Adrenal gland (tissue), 12 donors: ENCODE measurements around the gene LHPP. TPM values are rescaled to one million over a fixed set of nuclear protein-coding genes. Genes with fewer than 3 reads are reported as not detected.

ENCODE experiments used
- DNase-seq, 7 donors: peaks; one replicate each; pipeline ENCODE4 v3.0.0-alpha.2; 2019 to 2020
- H3K27ac ChIP-seq, 5 donors: fragments of 200-600 bp; sonication (generic) in 4 of 5; 1 replicate in 3 of 5; 2 replicates in 2 of 5; pipeline versions ENCODE4 v1.5.1 to v1.8.0; 2016 to 2020; ENCODE audit warnings: mild to moderate bottlenecking in 1 of 5
- H3K27me3 ChIP-seq: fragments of 200-600 bp; 2 replicates; pipeline ENCODE4 v1.8.0; 2021
- H3K36me3 ChIP-seq, 2 donors: fragments of 200-600 bp; replicated peaks in 1 of 2; 1 replicate in 1 of 2; 2 replicates in 1 of 2; pipeline versions ENCODE4 v1.5.1 to v1.8.0; 2018 to 2022
- H3K4me1 ChIP-seq, 2 donors: fragments of 200-600 bp; replicated peaks in 1 of 2; 1 replicate in 1 of 2; 2 replicates in 1 of 2; pipeline versions ENCODE4 v1.5.1 to v1.8.0; 2018 to 2021
- H3K4me3 ChIP-seq, 4 donors: fragments of 200-600 bp; sonication (generic) in 3 of 4; one replicate each; pipeline ENCODE4 v1.5.1; 2016 to 2018
- H3K9me3 ChIP-seq, 3 donors: fragments of 200-600 bp; sonication (generic) in 1 of 3; replicated peaks in 1 of 3; 1 replicate in 2 of 3; 2 replicates in 1 of 3; pipeline versions ENCODE4 v1.5.1 to v1.8.0; 2016 to 2021
- POLR2A ChIP-seq, 2 donors: fragments of 450-650 bp; IDR thresholded peaks; one replicate each; pipeline ENCODE4 v1.6.1; 2017; ENCODE audit warnings: antibody characterized with exemption in 2 of 2, mild to moderate bottlenecking in 2 of 2, moderate library complexity in 1 of 2
- WGBS, 4 donors: extraction: QIAGEN DNeasy Blood & Tissue Kit in 2 of 4; methylation state at CpG; one replicate each; pipeline versions ENCODE4 v1.1.5 to v1.1.7; 2013 to 2017; 5-methylcytosine and 5-hydroxymethylcytosine counted together
- intact Hi-C, 2 donors: fragments of 100-400 bp; cut with DNase I; formaldehyde crosslinking; loops; one replicate each; pipeline versions ENCODE4 v1.14.1 to v1.15.0; 2022 to 2023
- polyA plus RNA-seq, 3 donors: library from polyadenylated mRNA; stranded (reverse); fragments of 200-250 nt in 2 of 3; fragments of 350-450 nt in 1 of 3; fragmentation: Illumina TruSeq in 1 of 3; extraction: RNeasy Lipid Tissue Mini Kit (QIAGEN cat#74804) in 1 of 3; gene quantifications; one replicate each; pipeline ENCODE4 v1.2.3, GENCODE V29; 2013 to 2014
- total RNA-seq, 9 donors: library from RNA; depleted of rRNA in 4 of 9; stranded (reverse); fragments of >200 nt in 4 of 9; fragments of 120-200 nt in 1 of 9; fragmentation: NEBNext Ultra II Directional in 1 of 9; extraction: Animal tissue kit (Norgen Biotek cat#: 25700) in 1 of 9; gene quantifications; one replicate each; pipeline versions ENCODE4 v1.1.0 to v1.2.4, GENCODE V29; 2013 to 2023
- TF ChIP-seq, protein P1 (sequence below), 6 experiments: fragments of 450-650 bp in 4 of 6; fragments of 200-600 bp in 2 of 6; sonication (generic) in 1 of 6; IDR thresholded peaks; 1 replicate in 5 of 6; 2 replicates in 1 of 6; pipeline versions ENCODE4 v1.5.1 to v1.8.0; 2016 to 2021; ENCODE audit warnings: antibody characterized with exemption in 6 of 6, mild to moderate bottlenecking in 2 of 6, moderate library complexity in 1 of 6
- donor health status: healthy with polysubstance abuse.
- donor health status: Bipolar disorder and iron deficiency.
- donor health status: DM: yes; HTN: yes; CAD: no.
- donor health status: DM: no; HTN: no; CAD: no.
- donor health status: DM: no; HTN: no; CAD: no.
- donor health status: DM: yes; HTN: yes; CAD: no.

Gene LHPP
- total and polyA plus RNA-seq, 12 donors, result 10.5 to 70.1 (median 43.4) TPM

DNA sequence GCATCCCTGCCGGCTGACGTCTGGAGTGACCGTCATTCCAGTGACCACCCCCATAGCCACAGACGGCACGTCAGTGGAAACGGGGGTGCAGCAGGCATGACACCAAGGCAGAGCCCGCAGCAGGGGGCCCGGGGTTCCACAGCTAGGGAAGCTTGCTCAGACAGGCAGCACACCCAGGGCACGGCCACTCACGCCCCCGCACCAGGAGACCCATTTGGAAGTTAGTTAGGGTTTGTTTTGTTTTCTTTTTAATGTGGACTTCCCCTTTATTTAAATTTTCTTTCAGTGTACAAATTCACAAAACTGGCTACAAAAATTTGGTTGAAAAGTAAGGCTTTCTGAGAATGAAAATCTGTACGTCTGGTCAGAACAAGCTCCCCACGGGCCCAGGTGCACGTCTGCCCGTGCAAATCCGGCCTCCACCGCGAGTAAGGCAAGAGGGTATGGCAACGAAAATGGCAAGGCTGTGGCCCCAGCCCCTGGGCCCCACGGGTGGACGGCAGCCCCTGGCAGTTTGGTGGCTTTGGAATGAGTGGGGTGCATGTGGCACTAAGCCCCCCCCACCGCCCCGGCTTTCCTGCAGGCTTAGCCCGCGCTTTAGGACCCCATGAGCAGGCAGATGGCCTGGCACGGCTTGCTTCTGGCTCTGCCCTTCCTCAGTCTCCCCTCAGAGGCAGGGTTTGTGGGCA lies 158.3 kb downstream of the LHPP start:
- no peak for DNase-seq
- Histone ChIP-seq H3K9me3 (no peaks in the 10 kb centered on the region), H3K27ac (peak overlapping the region in 1 of 5 donors; percentile 5), H3K4me1 (peaks cover 7 to 13% of the 10 kb centered on the region in 2 donors), H3K27me3 (no peaks in the 10 kb centered on the region), H3K36me3 (peaks cover 0 to 32% of the 10 kb centered on the region in 2 donors), H3K4me3 (no peak overlapping the region)
- WGBS, 4 donors, result 78 to 83% (median 82%) methylated on average over 15 to 26 of the region's 26 CpGs
- TF ChIP-seq, protein P1, sequence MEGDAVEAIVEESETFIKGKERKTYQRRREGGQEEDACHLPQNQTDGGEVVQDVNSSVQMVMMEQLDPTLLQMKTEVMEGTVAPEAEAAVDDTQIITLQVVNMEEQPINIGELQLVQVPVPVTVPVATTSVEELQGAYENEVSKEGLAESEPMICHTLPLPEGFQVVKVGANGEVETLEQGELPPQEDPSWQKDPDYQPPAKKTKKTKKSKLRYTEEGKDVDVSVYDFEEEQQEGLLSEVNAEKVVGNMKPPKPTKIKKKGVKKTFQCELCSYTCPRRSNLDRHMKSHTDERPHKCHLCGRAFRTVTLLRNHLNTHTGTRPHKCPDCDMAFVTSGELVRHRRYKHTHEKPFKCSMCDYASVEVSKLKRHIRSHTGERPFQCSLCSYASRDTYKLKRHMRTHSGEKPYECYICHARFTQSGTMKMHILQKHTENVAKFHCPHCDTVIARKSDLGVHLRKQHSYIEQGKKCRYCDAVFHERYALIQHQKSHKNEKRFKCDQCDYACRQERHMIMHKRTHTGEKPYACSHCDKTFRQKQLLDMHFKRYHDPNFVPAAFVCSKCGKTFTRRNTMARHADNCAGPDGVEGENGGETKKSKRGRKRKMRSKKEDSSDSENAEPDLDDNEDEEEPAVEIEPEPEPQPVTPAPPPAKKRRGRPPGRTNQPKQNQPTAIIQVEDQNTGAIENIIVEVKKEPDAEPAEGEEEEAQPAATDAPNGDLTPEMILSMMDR (IDR thresholded peaks at IDR 0.05), result no peak
- TF ChIP-seq POLR2A (IDR thresholded peaks at IDR 0.05), result no peak
- intact Hi-C loops, result loop anchor here in 1 of 2 donors (10.0 kb wide), 1 partner anchor 85 kb away; no protein-coding TSS in a partner anchor

DNA sequence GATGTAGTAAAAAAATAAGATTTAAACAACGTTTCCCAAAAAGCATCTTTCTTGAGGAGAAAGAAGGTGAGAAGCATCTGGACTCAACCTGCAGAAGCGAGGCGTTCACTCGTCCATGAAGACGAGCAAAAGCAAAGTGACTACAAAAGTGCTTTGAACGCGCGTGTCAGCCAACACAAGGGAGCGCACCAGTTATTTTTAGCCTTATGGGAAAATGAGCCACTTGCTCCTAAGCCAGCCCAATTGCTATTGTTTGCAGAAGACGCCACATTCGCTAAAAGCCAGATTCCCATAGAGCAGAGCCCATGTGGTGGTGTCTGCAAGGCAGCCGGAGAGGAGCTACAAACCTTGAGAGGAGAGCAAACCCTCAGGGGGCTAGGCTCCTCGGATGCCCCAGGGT lies 160.0 kb downstream of the LHPP start:
- Histone ChIP-seq H3K4me1 (peaks cover 7 to 27% of the 10 kb centered on the region in 2 donors), H3K9me3 (no peaks in the 10 kb centered on the region), H3K27ac (peak overlapping the region in 2 of 5 donors; percentile 26 to 45), H3K36me3 (peaks cover 0 to 29% of the 10 kb centered on the region in 2 donors), H3K4me3 (no peak overlapping the region), H3K27me3 (no peaks in the 10 kb centered on the region)
- WGBS, 4 donors, result 87 to 95% (median 89%) methylated on average over 12 to 13 of the region's 13 CpGs
- DNase-seq, result no peak
- TF ChIP-seq POLR2A (IDR thresholded peaks at IDR 0.05), result no peak
- TF ChIP-seq, protein P1 (IDR thresholded peaks at IDR 0.05), result no peak
- intact Hi-C loops, result loop anchor here in 1 of 2 donors (10.0 kb wide), 1 partner anchor 87 kb away; no protein-coding TSS in a partner anchor

DNA sequence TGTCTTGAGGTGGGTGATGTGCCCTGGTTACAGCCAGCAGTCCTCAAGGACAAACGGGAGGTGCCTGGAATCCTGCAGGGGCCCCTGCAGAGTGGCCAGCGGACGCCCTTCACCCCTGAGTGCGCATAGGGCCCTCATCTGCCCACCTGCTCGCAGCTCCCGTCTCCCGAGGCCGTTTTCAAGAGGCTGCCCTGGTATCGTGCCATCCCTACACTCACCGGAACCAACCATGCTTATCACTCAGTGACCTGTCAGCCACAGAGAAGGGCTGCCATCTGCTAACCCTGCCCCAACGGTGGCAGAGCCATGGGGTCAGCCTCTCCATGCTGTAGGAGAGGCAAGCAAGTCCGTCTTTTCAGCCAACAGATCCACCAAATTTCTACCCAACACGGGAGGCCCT lies 160.5 kb downstream of the LHPP start:
- H3K4me3 ChIP-seq, result no peak overlapping the region
- peaks cover 12 to 32% of the 10 kb centered on the region in 2 donors for H3K4me1 ChIP-seq
- peaks cover 0 to 23% of the 10 kb centered on the region in 2 donors for H3K36me3 ChIP-seq
- H3K27ac ChIP-seq, result peak overlapping the region in 1 of 5 donors; percentile 45
- 62 to 80% (median 67%) methylated on average over 1 to 13 of the region's 13 CpGs for WGBS, 4 donors
- H3K27me3 ChIP-seq, result no peaks in the 10 kb centered on the region
- TF ChIP-seq POLR2A (IDR thresholded peaks at IDR 0.05), result no peak
- TF ChIP-seq, protein P1 (IDR thresholded peaks at IDR 0.05), result no peak
- DNase-seq, result no peak
- H3K9me3 ChIP-seq, result no peaks in the 10 kb centered on the region
- intact Hi-C loops, result loop anchor here in 1 of 2 donors (10.0 kb wide), 1 partner anchor 87 kb away; no protein-coding TSS in a partner anchor

DNA sequence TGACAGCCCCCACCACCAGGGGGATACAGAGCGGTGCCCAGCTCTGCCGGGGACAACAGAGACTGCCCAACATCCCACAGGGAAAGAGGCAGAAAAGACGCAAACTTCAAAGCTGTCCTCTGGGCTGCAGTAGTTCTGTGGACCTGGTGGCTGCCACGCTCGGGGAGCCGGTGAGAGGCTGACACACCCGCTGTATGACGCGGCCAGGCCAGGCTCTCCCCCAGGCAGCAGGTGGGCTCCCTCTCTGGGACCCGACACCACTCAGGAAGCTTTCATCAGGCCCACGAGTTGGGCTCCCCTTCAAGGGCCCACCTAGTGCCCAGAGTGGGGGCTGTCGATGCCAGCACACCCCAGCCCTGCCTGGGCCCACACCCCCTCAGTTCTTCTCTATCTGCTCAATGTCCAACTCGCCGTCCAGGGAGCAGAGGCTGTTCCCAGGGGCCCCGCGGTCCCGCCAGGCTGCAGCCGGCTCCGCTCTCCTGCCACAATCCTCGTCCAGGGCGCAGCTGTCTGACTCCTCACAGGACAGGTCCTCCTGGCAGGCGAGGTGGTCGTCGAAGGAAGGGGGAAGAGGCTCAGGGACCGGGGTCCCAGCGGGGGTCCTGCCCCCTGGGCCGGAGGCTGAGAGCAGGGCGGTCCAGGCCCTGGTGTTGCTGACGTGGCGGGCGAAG lies 161.4 kb downstream of the LHPP start:
- no peaks in the 10 kb centered on the region for H3K27me3 ChIP-seq
- no peak overlapping the region for H3K27ac ChIP-seq
- WGBS, 4 donors, result 89 to 94% (median 92%) methylated on average over 11 to 31 of the region's 31 CpGs
- peaks cover 0 to 21% of the 10 kb centered on the region in 2 donors for H3K36me3 ChIP-seq
- no peaks in the 10 kb centered on the region for H3K9me3 ChIP-seq
- no peak overlapping the region for H3K4me3 ChIP-seq
- H3K4me1 ChIP-seq, result peaks cover 17 to 41% of the 10 kb centered on the region in 2 donors
- DNase-seq, result no peak
- TF ChIP-seq POLR2A (IDR thresholded peaks at IDR 0.05), result no peak
- TF ChIP-seq, protein P1 (IDR thresholded peaks at IDR 0.05), result no peak
- intact Hi-C loops, result loop anchor here in 1 of 2 donors (10.0 kb wide), 1 partner anchor 88 kb away; no protein-coding TSS in a partner anchor
